ENCODE measurements around the gene XRN1. TPM values are rescaled to one million over a fixed set of nuclear protein-coding genes. Genes with fewer than 3 reads are reported as not detected.
A peak's percentile ranks its signal among the peaks of the same experiment; 100 is the strongest.

XRN1 gene
- polyA plus RNA-seq, 3 donors from 2014 or later = 59.5 to 96.1 (median 60.8) TPM

DNA sequence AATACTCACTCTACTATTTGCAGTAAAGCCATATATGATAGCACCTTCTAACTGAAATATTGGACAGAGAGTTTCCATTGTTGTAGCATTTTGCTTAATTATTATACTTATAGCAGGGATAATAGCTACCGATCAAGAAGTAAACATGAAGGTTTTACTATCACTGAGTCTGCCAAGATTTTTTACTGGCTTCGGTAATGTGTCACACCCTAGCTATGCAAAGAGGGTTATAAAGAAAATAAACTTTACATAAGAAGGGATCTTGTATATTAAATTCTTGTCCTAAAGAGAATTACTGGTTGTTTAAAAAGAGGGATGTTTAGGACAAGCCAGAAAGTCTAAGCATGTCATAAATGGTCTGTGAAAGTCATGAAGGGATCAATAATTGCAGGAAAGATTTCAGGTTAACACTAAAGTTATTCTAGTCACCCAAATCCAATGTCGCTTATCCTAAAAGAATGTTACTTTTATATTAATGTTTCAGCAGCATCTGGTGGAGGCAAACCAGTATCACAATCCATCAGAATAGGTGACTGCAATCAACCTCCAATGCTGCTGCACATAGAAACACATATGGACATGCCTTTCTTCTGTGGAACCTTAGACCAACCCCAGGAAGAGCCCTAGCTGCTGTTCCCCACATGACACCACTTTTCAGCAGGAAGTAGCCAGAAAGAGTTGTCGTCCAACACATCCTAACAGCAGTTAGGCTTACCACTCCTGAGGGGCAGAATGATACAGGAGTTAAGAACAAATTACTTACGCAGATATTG, 159.8 kb downstream of the XRN1 start:
- Mint-ChIP-seq H3K27me3 (ENCODE audit: low read depth in 3 of 3) (peaks cover 0 to 2% (median 0%) of the 10 kb centered on the region in 3 donors), H3K36me3 (peaks cover 7 to 16% (median 13%) of the 10 kb centered on the region in 3 donors), H3K4me3 (no peak overlapping the region), H3K4me1 (no peaks in the 10 kb centered on the region), H3K9me3 (peaks cover 0 to 13% (median 9%) of the 10 kb centered on the region in 6 donors), H3K27ac (no peak overlapping the region)
- no peak for DNase-seq

DNA sequence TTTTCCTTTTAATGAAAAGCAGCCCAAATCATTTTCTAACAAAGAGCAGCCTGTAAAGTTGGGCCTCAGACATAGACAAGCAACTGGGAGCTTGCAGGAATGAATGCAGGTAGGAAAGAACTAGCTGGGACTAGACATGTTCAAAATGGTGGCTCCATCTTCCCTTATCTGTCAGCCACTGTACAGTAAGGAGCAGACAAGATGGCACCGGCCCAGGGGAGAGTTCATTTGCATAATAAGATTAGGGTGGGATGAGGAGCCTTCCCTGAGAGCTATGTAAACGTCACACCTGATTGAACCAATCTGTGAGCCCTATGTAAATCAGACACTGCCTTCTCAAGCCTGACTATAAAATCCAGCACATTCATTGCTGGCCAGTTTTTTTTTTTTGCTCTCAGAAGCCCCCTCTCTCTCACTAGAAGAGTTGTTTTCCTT, 162.7 kb downstream of the XRN1 start:
- Mint-ChIP-seq H3K9me3 (peaks cover 0 to 13% (median 9%) of the 10 kb centered on the region in 6 donors), H3K4me3 (no peak overlapping the region), H3K4me1 (peaks cover 2 to 3% of the 10 kb centered on the region in 2 donors), H3K36me3 (peaks cover 8 to 15% (median 13%) of the 10 kb centered on the region in 3 donors), H3K27me3 (ENCODE audit: low read depth in 3 of 3) (peaks cover 0 to 2% (median 0%) of the 10 kb centered on the region in 3 donors), H3K27ac (peak overlapping the region in 1 of 6 donors; percentile 3)
- no peak for DNase-seq

GRCh38 chr3:142282503-142282902, 165.3 kb downstream of the XRN1 start:
- no peak for DNase-seq

DNA sequence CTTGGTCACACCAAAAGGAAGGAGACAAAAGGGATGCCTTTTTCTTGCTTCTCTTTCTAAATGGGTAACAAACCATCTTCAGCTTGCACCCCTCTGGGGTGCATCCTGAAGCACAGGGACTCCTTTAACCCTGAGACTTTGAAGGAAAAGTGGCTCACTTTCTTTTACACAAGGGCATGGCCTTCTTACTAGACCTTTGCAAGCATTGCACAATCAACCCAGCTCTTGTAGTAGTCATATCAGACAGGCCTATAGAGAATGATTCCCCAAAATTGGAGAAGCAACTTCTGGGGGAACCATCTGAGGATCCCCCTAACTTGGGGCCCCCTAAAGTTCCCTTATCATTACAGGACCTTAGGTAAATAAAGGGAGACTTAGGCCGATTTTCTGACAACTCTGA, 166.4 kb downstream of the XRN1 start:
- peaks cover 3 to 8% (median 5%) of the 10 kb centered on the region in 3 donors for H3K36me3 Mint-ChIP-seq
- no peak overlapping the region for H3K27ac Mint-ChIP-seq
- H3K4me1 Mint-ChIP-seq = peaks cover 33 to 39% of the 10 kb centered on the region in 2 donors
- DNase-seq = no peak
- no peaks in the 10 kb centered on the region for H3K9me3 Mint-ChIP-seq
- peaks cover 0 to 4% (median 0%) of the 10 kb centered on the region in 3 donors for H3K27me3 Mint-ChIP-seq (ENCODE audit: low read depth in 3 of 3)
- H3K4me3 Mint-ChIP-seq = no peak overlapping the region

More at GRCh38 chr3:142282503-142282902, 165.3 kb downstream of the XRN1 start:
- peaks cover 3 to 8% (median 5%) of the 10 kb centered on the region in 3 donors for H3K36me3 Mint-ChIP-seq
- peaks cover 24 to 29% of the 10 kb centered on the region in 2 donors for H3K4me1 Mint-ChIP-seq
- H3K27ac Mint-ChIP-seq = no peak overlapping the region
- peaks cover 0 to 4% (median 0%) of the 10 kb centered on the region in 3 donors for H3K27me3 Mint-ChIP-seq (ENCODE audit: low read depth in 3 of 3)
- H3K4me3 Mint-ChIP-seq = no peak overlapping the region
- no peaks in the 10 kb centered on the region for H3K9me3 Mint-ChIP-seq

DNA sequence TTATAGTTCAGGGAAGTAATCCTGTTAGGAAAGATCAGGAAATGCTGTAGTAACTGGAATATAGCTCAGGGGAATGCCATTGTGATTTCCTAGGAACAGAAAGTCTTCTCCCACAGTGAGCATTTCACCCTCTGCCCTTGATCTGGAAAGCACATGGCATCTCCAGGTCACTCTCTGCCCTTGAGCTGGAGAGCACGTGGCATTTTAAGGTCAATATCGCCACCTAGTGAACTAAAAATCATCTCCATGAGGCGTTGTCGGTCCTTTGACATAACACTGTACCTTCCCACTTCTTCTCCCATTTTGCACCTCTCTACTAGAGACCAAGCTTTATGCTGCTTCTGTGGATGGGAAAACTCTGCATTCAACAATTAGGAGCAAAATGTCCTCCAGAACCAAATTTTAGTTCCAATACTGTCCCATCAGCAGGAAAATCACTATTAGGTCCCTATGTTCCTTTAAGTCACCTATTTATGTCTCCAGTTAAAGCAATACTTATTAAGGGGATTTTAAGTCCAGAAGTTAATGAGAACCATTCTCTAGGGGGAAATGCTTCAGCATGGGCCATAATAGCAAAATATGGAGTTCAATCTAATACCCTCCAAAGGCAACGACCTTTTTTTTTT, 167.8 kb downstream of the XRN1 start:
- H3K36me3 Mint-ChIP-seq = peaks cover 3 to 8% (median 8%) of the 10 kb centered on the region in 3 donors
- peak; percentile 69 to 75 (median 74) for DNase-seq
- peaks cover 0 to 2% (median 0%) of the 10 kb centered on the region in 6 donors for H3K9me3 Mint-ChIP-seq
- H3K4me1 Mint-ChIP-seq = peaks cover 46 to 53% of the 10 kb centered on the region in 2 donors
- H3K27me3 Mint-ChIP-seq (ENCODE audit: low read depth in 3 of 3) = peaks cover 0 to 4% (median 0%) of the 10 kb centered on the region in 3 donors
- H3K4me3 Mint-ChIP-seq = peak overlapping the region; percentile 24 to 57 (median 54)
- peak overlapping the region in 5 of 6 donors; percentile 54 to 85 (median 83) for H3K27ac Mint-ChIP-seq

- Mint-ChIP-seq H3K36me3 (peaks cover 7 to 19% (median 16%) of the 10 kb centered on the region in 3 donors), H3K27ac (peak overlapping the region; percentile 39 to 91 (median 74)), H3K4me1 (peaks cover 58 to 70% of the 10 kb centered on the region in 2 donors), H3K4me3 (peak overlapping the region; percentile 22 to 52 (median 44)), H3K9me3 (peaks cover 0 to 11% (median 1%) of the 10 kb centered on the region in 6 donors), H3K27me3 (ENCODE audit: low read depth in 3 of 3) (peaks cover 0 to 5% (median 0%) of the 10 kb centered on the region in 3 donors)
- no peak for DNase-seq
Measured at GRCh38 chr3:142278451-142278850, 169.4 kb downstream of the XRN1 start.

GRCh38 chr3:142276781-142277180, 171.1 kb downstream of the XRN1 start:
- Mint-ChIP-seq H3K4me3 (peak overlapping the region in 4 of 5 donors; percentile 15 to 57 (median 24)), H3K27me3 (ENCODE audit: low read depth in 3 of 3) (peaks cover 0 to 5% (median 0%) of the 10 kb centered on the region in 3 donors), H3K9me3 (peaks cover 0 to 15% (median 6%) of the 10 kb centered on the region in 6 donors), H3K4me1 (peaks cover 74 to 86% of the 10 kb centered on the region in 2 donors), H3K27ac (peak overlapping the region; percentile 75 to 91 (median 83)), H3K36me3 (peaks cover 14 to 29% (median 19%) of the 10 kb centered on the region in 3 donors)
- no peak for DNase-seq

DNA sequence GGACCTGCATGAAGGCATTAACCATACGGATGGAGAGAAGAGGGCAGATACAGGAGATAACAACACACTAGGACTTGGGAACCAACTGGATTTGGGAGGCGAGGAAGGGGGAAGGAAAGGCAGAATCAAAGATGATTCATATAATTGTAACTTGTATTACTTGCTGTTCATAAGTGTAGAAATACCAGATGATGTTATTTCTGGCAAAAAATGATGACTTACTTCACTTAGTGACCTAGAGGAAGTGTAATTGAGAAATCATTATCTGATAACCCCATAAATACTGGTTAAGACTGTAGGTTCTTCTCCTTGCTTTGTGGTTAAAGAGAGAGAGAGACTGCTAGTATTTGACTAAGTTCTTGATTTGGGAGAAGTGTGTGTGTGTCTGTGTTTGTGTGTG, 172.0 kb downstream of the XRN1 start:
- peak in 2 of 3 donors; percentile 29 to 32 for DNase-seq
- Mint-ChIP-seq H3K27me3 (ENCODE audit: low read depth in 3 of 3) (peaks cover 0 to 5% (median 0%) of the 10 kb centered on the region in 3 donors), H3K27ac (peak overlapping the region; percentile 90 to 96 (median 92)), H3K4me3 (peak overlapping the region; percentile 47 to 75 (median 59)), H3K4me1 (peaks cover 80 to 94% of the 10 kb centered on the region in 2 donors), H3K9me3 (peaks cover 0 to 15% (median 6%) of the 10 kb centered on the region in 6 donors), H3K36me3 (peaks cover 14 to 29% (median 19%) of the 10 kb centered on the region in 3 donors)

GRCh38 chr3:142274908-142275307, 172.9 kb downstream of the XRN1 start:
- H3K27me3 Mint-ChIP-seq (ENCODE audit: low read depth in 3 of 3) = peaks cover 0 to 14% (median 5%) of the 10 kb centered on the region in 3 donors
- no peak for DNase-seq
- peak overlapping the region in 4 of 5 donors; percentile 47 to 75 (median 56) for H3K4me3 Mint-ChIP-seq
- H3K36me3 Mint-ChIP-seq = peaks cover 14 to 26% (median 19%) of the 10 kb centered on the region in 3 donors
- peaks cover 85 to 99% of the 10 kb centered on the region in 2 donors for H3K4me1 Mint-ChIP-seq
- peaks cover 0 to 15% (median 6%) of the 10 kb centered on the region in 6 donors for H3K9me3 Mint-ChIP-seq
- H3K27ac Mint-ChIP-seq = peak overlapping the region; percentile 67 to 96 (median 92)

DNA sequence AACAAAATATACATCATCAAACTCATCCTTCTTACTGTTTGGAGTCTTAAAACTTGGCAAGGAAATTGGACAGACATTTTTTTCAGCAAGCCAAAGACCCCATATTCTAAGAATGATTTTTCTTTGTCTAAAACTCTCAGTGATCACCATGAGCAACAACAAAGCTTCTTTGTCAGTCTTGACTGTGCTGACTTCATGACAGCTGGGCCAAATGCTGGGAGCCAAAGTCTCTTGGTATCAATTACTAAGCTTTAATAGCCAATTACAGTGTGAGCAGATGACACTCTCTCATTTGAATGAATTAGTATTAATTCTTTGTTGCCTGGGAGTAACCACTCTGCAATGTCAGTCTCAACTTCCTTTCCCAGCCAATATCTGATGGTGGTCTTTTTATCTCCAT, 174.3 kb downstream of the XRN1 start:
- H3K36me3 Mint-ChIP-seq = peaks cover 14 to 24% (median 14%) of the 10 kb centered on the region in 3 donors
- peaks cover 0 to 18% (median 5%) of the 10 kb centered on the region in 3 donors for H3K27me3 Mint-ChIP-seq (ENCODE audit: low read depth in 3 of 3)
- peaks cover 88 to 99% of the 10 kb centered on the region in 2 donors for H3K4me1 Mint-ChIP-seq
- peak overlapping the region in 5 of 6 donors; percentile 8 to 91 (median 88) for H3K27ac Mint-ChIP-seq
- no peak for DNase-seq
- peaks cover 0 to 15% (median 6%) of the 10 kb centered on the region in 6 donors for H3K9me3 Mint-ChIP-seq
- peak overlapping the region in 1 of 5 donors; percentile 24 for H3K4me3 Mint-ChIP-seq

DNA sequence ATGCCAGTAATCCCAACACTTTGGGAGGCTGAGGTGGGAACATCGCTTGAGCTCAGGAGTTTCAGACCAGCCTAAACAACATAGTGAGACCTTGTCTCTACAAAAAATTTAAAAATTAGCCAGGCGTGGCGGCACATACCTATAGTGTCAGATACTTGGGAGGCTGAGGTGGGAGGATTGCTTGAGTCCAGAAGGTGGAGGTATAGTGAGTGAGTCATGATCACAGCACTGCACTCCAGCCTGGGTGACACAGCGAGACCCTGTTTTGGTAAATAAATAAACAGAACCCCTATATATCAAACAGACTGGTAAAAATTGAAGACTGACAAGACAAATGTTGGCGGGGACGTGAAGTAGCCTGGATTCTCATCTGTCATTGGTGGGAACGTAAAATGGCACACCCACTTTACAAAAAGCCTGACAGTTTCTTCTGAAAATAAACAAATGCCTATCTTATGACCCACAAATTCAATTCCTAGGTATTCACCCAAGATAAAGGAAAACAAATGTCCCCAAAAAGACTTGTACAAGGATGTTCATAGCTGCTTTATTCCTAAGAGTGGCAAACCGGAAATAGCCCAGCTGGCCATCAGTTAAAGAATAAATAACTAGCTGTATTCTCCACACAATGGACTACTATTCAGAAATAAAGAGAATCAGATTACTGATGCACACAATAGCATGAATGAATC, 175.5 kb downstream of the XRN1 start:
- H3K27me3 Mint-ChIP-seq (ENCODE audit: low read depth in 3 of 3) = peaks cover 2 to 16% (median 5%) of the 10 kb centered on the region in 3 donors
- peak overlapping the region; percentile 2 to 36 (median 25) for H3K4me3 Mint-ChIP-seq
- H3K4me1 Mint-ChIP-seq = peaks cover 87 to 99% of the 10 kb centered on the region in 2 donors
- peaks cover 14 to 24% (median 14%) of the 10 kb centered on the region in 3 donors for H3K36me3 Mint-ChIP-seq
- H3K27ac Mint-ChIP-seq = peak overlapping the region; percentile 79 to 91 (median 88)
- no peak for DNase-seq
- peaks cover 0 to 15% (median 6%) of the 10 kb centered on the region in 6 donors for H3K9me3 Mint-ChIP-seq

DNA sequence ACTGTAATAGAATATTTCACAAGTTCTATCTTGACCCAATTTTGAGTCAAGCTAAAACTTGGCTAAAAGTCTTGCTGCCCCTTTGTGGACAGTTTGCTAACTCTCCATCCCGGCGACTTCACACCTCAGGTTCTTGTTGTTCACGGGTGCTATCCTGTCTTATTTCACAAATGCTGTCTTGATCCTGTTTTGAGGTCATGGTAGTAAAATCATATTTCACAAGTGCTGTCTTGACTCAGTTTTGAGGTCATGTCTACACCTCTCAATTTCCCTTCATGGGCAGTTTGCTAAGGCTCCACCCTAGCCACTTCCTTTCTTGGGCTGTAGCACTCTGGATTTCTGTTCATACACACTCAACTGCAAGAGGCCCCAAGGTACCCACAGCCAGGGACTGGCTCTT, 177.4 kb downstream of the XRN1 start:
- DNase-seq = peak; percentile 89 to 92 (median 90)
- peak overlapping the region; percentile 45 to 84 (median 76) for H3K4me3 Mint-ChIP-seq
- H3K36me3 Mint-ChIP-seq = peaks cover 14 to 21% (median 17%) of the 10 kb centered on the region in 3 donors
- peaks cover 0 to 15% (median 5%) of the 10 kb centered on the region in 6 donors for H3K9me3 Mint-ChIP-seq
- peaks cover 2 to 16% (median 5%) of the 10 kb centered on the region in 3 donors for H3K27me3 Mint-ChIP-seq (ENCODE audit: low read depth in 3 of 3)
- H3K4me1 Mint-ChIP-seq = peaks cover 80 to 99% of the 10 kb centered on the region in 2 donors
- peak overlapping the region; percentile 91 to 99 (median 96) for H3K27ac Mint-ChIP-seq

DNA sequence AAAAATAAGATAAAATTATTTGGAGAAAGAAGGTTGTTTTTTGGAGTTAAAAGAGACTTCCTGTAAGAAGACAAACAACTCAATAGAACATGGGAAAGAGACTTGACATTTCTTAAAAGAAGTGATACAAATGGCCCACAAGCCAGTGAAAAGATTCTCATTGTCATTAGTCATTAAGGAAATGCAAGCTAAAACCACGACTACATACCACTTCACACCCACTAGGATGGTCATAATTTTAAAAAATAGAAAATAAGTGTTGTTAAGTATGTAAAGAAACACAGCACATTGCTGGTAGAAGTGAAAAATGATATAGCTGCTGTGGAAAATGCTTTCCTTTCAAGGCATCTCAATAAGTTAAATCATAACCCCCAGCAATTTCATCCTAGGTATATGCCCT, 178.1 kb downstream of the XRN1 start:
- Mint-ChIP-seq H3K4me3 (peak overlapping the region; percentile 45 to 84 (median 76)), H3K9me3 (peaks cover 0 to 15% (median 5%) of the 10 kb centered on the region in 6 donors), H3K36me3 (peaks cover 14 to 27% (median 17%) of the 10 kb centered on the region in 3 donors), H3K27ac (peak overlapping the region; percentile 91 to 99 (median 96)), H3K27me3 (ENCODE audit: low read depth in 3 of 3) (peaks cover 2 to 16% (median 5%) of the 10 kb centered on the region in 3 donors), H3K4me1 (peaks cover 78 to 99% of the 10 kb centered on the region in 2 donors)
- peak; percentile 77 to 78 (median 78) for DNase-seq

Data from immature natural killer cell (primary cell).